Measurements from ENCODE around the gene SPOPL.
"Not testable (repeated sequence)": the region's sequence is repeated elsewhere in the genome, so short reads cannot be mapped to it uniquely, and the experiment has no call there.

The SPOPL gene

GRCh38 chr2:138494265-138494966 lies 7.2 kb upstream of the SPOPL start:
- DNase-seq (ENCODE audit: low read depth) = no peak

GRCh38 chr2:138495384-138495783 lies 6.2 kb upstream of the SPOPL start:
- DNase-seq (ENCODE audit: low read depth) = no peak

- DNase-seq (ENCODE audit: low read depth) = no peak
Observed at GRCh38 chr2:138496096-138496651, 5.4 kb upstream of the SPOPL start.

GRCh38 chr2:138497294-138497693 lies 4.3 kb upstream of the SPOPL start:
- DNase-seq (ENCODE audit: low read depth) = no peak

- DNase-seq (ENCODE audit: low read depth) = no peak
Observed at GRCh38 chr2:138499684-138500083, 1.9 kb upstream of the SPOPL start.

GRCh38 chr2:138500592-138501424 lies 762 bp upstream of the SPOPL start:
- no peak for DNase-seq (ENCODE audit: low read depth)

GRCh38 chr2:138502255-138503086 lies 901 bp downstream of the SPOPL start:
- DNase-seq (ENCODE audit: low read depth) = peak; percentile 19

- no peak for DNase-seq (ENCODE audit: low read depth)
Observed at GRCh38 chr2:138503087-138503442, 1.5 kb downstream of the SPOPL start.

GRCh38 chr2:138503652-138504051 lies 2.1 kb downstream of the SPOPL start:
- DNase-seq (ENCODE audit: low read depth) = no peak

GRCh38 chr2:138504092-138504491 lies 2.5 kb downstream of the SPOPL start:
- DNase-seq (ENCODE audit: low read depth) = no peak

- DNase-seq (ENCODE audit: low read depth) = no peak
Observed at GRCh38 chr2:138504546-138505235, 3.1 kb downstream of the SPOPL start.

GRCh38 chr2:138507267-138507666 lies 5.7 kb downstream of the SPOPL start:
- no peak for DNase-seq (ENCODE audit: low read depth)

GRCh38 chr2:138510319-138510718 lies 8.7 kb downstream of the SPOPL start:
- DNase-seq (ENCODE audit: low read depth) = no peak

- no peak for DNase-seq (ENCODE audit: low read depth)
Observed at GRCh38 chr2:138512672-138513071, 11.1 kb downstream of the SPOPL start.

- no peak for DNase-seq (ENCODE audit: low read depth)
Observed at GRCh38 chr2:138514173-138514572, 12.6 kb downstream of the SPOPL start.

- no peak for DNase-seq (ENCODE audit: low read depth)
Observed at GRCh38 chr2:138515092-138515491, 13.5 kb downstream of the SPOPL start.

GRCh38 chr2:138516030-138516704 lies 14.6 kb downstream of the SPOPL start:
- peak; percentile 55 for DNase-seq (ENCODE audit: low read depth)

- no peak for DNase-seq (ENCODE audit: low read depth)
Observed at GRCh38 chr2:138518860-138519259, 17.3 kb downstream of the SPOPL start.

- no peak for DNase-seq (ENCODE audit: low read depth)
Observed at GRCh38 chr2:138521821-138522220, 20.3 kb downstream of the SPOPL start.

GRCh38 chr2:138522556-138522955 lies 21.0 kb downstream of the SPOPL start:
- DNase-seq (ENCODE audit: low read depth) = no peak

- DNase-seq (ENCODE audit: low read depth) = not testable (repeated sequence)
Observed at GRCh38 chr2:138523018-138523672, 21.6 kb downstream of the SPOPL start.
